Measurements from ENCODE around the gene ZNF318.

Gene ZNF318

DNA sequence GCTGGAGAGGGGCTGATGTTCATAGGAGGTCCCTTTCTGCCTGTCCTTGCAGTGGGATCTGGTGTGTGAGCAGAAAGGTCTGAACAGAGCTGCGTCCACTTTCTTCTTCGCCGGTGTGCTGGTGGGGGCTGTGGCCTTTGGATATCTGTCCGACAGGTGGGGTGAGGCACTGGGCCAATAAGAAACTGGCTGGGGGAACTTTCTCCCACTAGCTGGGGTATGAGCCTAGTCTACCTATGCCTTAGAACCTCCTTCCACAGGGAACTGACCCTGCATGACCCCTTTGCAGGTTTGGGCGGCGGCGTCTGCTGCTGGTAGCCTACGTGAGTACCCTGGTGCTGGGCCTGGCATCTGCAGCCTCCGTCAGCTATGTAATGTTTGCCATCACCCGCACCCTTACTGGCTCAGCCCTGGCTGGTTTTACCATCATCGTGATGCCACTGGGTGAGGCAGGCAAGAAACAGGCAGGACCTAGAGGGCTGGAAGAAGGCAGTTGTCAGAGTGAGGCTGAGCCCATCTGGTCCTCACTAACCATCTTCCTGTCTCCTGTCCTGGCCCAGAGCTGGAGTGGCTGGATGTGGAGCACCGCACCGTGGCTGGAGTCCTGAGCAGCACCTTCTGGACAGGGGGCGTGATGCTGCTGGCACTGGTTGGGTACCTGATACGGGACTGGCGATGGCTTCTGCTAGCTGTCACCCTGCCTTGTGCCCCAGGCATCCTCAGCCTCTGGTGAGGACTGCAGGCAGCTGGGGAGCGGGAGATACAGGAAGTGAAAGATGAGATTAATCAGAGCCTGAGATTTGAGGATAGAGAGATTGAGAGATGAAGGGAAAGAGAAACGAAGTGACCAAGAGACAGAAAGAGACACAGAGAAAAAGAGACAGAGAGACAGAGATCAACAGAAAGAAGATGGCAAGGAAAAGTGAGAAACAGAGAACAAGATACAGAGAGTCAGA, 69.8 kb downstream of the ZNF318 start:
- TF ChIP-seq, protein P1, sequence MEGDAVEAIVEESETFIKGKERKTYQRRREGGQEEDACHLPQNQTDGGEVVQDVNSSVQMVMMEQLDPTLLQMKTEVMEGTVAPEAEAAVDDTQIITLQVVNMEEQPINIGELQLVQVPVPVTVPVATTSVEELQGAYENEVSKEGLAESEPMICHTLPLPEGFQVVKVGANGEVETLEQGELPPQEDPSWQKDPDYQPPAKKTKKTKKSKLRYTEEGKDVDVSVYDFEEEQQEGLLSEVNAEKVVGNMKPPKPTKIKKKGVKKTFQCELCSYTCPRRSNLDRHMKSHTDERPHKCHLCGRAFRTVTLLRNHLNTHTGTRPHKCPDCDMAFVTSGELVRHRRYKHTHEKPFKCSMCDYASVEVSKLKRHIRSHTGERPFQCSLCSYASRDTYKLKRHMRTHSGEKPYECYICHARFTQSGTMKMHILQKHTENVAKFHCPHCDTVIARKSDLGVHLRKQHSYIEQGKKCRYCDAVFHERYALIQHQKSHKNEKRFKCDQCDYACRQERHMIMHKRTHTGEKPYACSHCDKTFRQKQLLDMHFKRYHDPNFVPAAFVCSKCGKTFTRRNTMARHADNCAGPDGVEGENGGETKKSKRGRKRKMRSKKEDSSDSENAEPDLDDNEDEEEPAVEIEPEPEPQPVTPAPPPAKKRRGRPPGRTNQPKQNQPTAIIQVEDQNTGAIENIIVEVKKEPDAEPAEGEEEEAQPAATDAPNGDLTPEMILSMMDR (IDR thresholded peaks at IDR 0.05; ENCODE audit: control insufficient read depth, extremely low read depth, insufficient read depth) = no peak
- no peak for DNase-seq (ENCODE audit: low read depth)
- no peak overlapping the region for H3K4me3 ChIP-seq (ENCODE audit: low read depth, low read length)

DNA sequence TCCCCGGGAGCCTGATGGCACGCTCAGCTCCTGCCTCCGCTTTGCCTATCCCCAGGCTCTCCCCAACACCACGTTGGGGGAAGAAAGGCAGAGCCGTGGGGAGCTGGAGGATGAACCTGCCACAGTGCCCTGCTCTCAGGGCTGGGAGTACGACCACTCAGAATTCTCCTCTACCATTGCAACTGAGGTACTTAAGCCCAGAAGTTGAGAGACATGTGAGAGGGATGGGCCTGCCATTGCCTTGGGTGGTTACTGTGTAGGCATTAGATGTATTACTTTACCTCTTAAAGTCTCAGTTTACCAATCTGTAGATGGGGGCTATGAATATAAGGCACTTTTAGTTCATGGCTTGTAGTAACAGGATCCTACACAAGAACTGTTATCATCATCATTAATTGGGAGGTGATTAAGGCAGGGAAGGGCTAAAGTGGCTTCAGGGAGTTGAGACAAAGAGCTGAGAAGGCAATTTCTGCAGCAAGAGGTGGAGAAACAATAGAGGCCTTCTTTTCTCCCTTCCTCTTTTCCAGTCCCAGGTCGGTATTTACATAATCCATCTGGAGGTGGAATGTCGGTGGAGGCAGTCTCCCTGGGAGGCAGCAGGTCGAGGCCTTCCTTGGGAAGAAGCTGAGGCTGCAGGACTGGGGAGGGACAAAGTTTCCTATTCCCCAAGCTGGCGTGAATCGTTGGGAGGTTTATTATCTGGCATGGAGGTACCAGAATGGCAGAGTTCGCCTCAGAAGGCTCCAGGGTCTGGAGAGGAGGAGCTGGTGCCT, 70.7 kb downstream of the ZNF318 start:
- DNase-seq (ENCODE audit: low read depth) = no peak
- no peak overlapping the region for H3K4me3 ChIP-seq (ENCODE audit: low read depth, low read length)
- TF ChIP-seq, protein P1 (IDR thresholded peaks at IDR 0.05; ENCODE audit: control insufficient read depth, extremely low read depth, insufficient read depth) = no peak

DNA sequence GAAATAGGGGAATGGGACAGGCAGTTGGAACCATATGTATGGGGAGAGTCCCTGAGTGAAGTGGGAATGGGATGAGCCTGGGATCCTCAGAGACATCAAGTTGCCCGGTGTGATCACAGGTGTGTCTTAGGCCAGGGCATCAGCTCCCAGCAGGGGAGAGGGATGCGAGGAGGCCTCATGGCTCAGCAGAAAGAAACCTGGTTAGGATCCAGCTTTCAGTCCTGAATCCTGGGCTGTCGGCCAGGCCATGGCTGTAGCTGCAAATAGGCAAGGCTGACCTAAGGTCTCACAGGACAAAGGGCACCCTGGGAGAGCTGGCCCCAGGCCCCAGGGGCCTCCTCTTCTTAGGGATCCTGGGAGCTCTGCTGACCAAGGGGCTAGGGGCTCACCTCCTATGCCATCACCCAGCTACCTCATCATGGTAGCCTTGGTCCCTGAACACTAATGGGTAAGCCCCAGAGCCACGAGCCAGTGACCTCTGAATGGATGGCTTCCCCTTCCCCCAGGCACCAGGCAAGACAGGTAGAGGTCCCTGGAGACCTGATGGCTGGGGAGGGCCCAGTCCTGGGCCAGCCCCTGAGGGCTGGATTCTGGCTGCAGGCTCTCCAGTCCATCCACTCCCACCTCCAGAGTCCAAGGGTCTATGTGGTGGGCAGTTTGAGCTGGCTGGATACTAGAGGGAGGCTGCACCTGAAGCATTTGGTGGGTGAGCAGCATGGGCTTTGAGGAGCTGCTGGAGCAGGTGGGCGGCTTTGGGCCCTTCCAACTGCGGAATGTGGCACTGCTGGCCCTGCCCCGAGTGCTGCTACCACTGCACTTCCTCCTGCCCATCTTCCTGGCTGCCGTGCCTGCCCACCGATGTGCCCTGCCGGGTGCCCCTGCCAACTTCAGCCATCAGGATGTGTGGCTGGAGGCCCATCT, 71.5 kb downstream of the ZNF318 start, which contains the start of gene SLC22A7:
Gene SLC22A7, plus strand, starts transcription at position 617 of the 921 bp plus-strand sequence. Its CDS starts 99 bp downstream, at position 716.
- TF ChIP-seq, protein P1 (IDR thresholded peaks at IDR 0.05; ENCODE audit: control insufficient read depth, extremely low read depth, insufficient read depth) = no peak

DNA sequence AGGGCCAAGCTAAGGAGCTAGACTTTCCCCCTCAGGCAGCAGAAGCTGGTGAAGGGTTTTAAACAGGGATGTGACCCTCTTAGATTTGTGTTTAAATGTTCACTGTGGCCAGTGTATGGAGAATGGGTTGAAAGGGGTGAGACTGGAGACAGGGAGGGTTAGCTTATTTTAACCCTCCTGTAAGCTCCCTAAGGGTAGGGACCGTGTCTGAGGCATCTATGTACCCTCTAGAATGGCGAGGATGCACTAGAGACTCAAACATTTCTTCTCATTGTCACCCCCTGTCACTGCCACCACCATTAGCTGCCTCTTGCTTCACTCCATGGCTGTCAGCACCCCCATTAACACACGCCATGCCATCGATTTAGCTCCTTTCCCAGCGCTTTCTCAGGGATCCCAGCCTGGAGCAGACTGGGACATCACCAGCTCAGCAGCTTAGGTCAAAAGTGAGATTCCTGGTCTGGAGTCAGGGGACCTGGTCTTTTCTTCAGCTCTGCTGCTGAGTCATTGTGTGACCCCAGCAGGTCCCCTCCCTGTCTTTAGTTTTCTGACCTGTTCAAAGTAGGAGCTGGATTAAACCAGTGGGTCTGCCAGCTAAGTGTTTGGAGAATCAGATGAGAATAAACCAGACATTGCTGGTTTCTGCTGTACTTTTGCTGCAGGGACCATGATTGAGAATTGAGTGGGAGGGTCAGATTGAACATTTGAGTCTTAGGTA, 72.5 kb downstream of the ZNF318 start:
- TF ChIP-seq, protein P1 (IDR thresholded peaks at IDR 0.05; ENCODE audit: control insufficient read depth, extremely low read depth, insufficient read depth) = no peak
- no peak overlapping the region for H3K4me3 ChIP-seq (ENCODE audit: low read depth, low read length)
- no peak for DNase-seq (ENCODE audit: low read depth)

More for the DNA sequence above, 71.5 kb downstream of the ZNF318 start, which contains the start of gene SLC22A7:
- no peak within 1 kb of the TSS for H3K4me3 ChIP-seq (ENCODE audit: low read depth, low read length)
- peak; percentile 39 for DNase-seq (ENCODE audit: low read depth)

DNA sequence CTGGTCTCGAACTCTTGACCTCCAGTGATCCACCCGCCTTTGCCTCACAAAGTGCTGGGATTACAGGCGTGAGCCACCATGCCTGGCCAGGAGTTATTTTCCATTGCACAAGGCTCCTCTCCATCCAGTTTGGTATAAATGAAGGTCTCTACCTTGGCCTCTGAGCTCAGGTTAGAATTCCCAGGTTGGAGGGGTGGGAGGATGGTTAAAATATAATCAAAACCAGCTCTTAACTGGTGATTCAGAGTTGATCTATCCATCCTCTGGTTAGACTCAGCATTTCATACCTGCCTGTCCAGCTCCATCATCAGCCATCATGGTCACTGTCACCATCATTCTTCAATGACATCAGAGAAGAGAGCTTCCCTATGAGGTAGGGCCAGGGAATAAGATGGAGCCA, 74.0 kb downstream of the ZNF318 start:
- no peak for DNase-seq (ENCODE audit: low read depth)
- no peak overlapping the region for H3K4me3 ChIP-seq (ENCODE audit: low read depth, low read length)
- TF ChIP-seq, protein P1 (IDR thresholded peaks at IDR 0.05; ENCODE audit: control insufficient read depth, extremely low read depth, insufficient read depth) = no peak
